ENCODE results near the gene ADORA2A. TPM values are rescaled to one million over a fixed set of nuclear protein-coding genes. Genes with fewer than 3 reads are reported as not detected.

The ADORA2A gene
- polyA plus RNA-seq, 2 of the 4 experiments (the other 2 are of a cell fraction): 0.48 to 1.8 TPM

DNA sequence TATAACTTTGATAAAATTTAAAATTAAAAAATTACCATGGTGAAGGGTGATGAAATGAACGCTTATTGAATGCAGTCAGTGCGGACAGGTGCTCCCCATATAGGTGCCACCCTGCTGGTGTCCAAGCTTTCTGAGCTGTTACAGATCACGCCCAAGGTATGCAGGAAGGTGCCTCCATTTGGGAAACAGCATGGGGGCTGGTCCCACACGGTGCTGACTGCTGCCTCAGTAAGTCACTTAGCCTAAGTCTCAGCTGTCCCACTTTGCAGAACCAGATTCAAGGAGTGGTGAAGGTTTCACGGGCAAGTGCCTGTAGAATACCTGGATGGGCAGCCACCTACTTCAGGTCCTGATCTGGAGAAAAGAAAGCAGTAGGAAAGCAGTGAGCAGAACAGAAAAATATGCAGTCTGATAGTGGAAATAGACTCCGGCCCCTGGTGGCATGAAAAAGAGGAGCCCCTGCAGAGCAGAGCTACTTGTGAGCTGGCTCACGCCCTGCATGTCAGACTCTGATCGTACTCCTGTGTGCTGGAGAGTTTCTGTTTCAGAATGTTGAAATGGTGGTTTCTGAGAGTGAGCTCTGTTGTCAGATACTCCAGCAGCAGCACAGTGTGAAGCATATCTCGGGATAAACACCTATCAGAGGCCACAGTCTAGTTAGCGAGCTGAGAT, 33.2 kb downstream of the ADORA2A start:
- DNase-seq (ENCODE audit: low read depth in 1 of 2, low spot score in 1 of 2): no peak
- Histone ChIP-seq H3K4me2 (no peak overlapping the region), H3K9me3 (no peaks in the 10 kb centered on the region), H3K4me3 (no peak overlapping the region), H3K27ac (no peak overlapping the region), H3K4me1 (no peaks in the 10 kb centered on the region)
- 71% methylated on average over 10 of the region's 10 CpGs for WGBS (ENCODE audit: missing lambda C conversion rate)
- POLR2A ChIA-PET: no interaction called here
- no peak for TF ChIP-seq POLR2A (IDR thresholded peaks at IDR 0.05; ENCODE audit: low read length)
- CTCF ChIA-PET: interaction anchor here (0.8 to 1.7 kb wide), 4 partner anchors 12 to 61 kb away, joined by 3 to 7 read pairs (median 4); no protein-coding TSS in a partner anchor
- no peak for ATAC-seq
- FAIRE-seq: no peak

DNA sequence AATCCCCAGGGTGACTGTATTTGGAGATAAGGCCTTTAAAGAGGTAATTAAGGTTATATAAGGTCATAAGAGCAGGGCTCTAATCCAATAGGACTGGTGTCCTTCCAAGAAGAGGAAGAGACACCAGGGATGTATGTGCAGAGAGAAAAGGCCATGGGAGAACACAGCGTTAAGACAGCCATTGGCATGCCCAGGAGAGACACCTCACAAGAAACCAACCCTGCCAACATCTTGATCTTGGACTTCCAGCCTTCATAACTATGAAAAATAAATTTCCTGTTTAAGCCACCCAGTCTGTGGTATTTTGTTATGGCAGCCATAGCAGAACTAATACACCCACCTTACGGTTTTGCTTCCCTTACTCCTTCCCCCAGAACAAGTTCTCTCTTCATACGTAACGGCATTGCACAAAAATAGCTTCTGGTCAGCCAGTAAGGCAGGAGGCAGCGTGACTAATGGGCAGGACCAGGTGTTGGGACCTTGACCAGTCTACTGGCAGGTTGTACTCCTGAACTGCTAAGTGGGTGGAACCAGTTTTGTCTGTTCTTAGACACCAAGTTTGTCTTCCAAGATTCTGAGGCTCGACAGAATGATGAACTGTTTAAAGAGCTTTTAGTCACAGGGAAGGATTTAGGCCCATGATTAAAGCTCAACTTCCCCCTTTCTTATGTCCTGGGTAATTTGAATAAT, 35.8 kb downstream of the ADORA2A start:
- ATAC-seq: no peak
- ChIA-PET CTCF (no interaction called here), POLR2A (no interaction called here)
- TF ChIP-seq MAZ (IDR thresholded peaks at IDR 0.05; ENCODE audit: borderline replicate concordance, low read depth, low read length) (no peak), RAD21 (conservative IDR thresholded peaks at IDR 0.05 in 1 of 2, IDR thresholded peaks at IDR 0.05 in 1 of 2) (no peak)
- TF ChIP-seq, protein P1, sequence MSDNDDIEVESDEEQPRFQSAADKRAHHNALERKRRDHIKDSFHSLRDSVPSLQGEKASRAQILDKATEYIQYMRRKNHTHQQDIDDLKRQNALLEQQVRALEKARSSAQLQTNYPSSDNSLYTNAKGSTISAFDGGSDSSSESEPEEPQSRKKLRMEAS (IDR thresholded peaks at IDR 0.05): no peak
- TF ChIP-seq, protein P2, sequence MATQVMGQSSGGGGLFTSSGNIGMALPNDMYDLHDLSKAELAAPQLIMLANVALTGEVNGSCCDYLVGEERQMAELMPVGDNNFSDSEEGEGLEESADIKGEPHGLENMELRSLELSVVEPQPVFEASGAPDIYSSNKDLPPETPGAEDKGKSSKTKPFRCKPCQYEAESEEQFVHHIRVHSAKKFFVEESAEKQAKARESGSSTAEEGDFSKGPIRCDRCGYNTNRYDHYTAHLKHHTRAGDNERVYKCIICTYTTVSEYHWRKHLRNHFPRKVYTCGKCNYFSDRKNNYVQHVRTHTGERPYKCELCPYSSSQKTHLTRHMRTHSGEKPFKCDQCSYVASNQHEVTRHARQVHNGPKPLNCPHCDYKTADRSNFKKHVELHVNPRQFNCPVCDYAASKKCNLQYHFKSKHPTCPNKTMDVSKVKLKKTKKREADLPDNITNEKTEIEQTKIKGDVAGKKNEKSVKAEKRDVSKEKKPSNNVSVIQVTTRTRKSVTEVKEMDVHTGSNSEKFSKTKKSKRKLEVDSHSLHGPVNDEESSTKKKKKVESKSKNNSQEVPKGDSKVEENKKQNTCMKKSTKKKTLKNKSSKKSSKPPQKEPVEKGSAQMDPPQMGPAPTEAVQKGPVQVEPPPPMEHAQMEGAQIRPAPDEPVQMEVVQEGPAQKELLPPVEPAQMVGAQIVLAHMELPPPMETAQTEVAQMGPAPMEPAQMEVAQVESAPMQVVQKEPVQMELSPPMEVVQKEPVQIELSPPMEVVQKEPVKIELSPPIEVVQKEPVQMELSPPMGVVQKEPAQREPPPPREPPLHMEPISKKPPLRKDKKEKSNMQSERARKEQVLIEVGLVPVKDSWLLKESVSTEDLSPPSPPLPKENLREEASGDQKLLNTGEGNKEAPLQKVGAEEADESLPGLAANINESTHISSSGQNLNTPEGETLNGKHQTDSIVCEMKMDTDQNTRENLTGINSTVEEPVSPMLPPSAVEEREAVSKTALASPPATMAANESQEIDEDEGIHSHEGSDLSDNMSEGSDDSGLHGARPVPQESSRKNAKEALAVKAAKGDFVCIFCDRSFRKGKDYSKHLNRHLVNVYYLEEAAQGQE (IDR thresholded peaks at IDR 0.05): no peak
- Histone ChIP-seq H3K4me2 (no peak overlapping the region), H3K4me1 (peaks cover 17% of the 10 kb centered on the region), H3K27ac (no peak overlapping the region), H3K4me3 (no peak overlapping the region), H3K9me3 (no peaks in the 10 kb centered on the region)
- no peak for FAIRE-seq
- DNase-seq (ENCODE audit: low read depth in 1 of 2, low spot score in 1 of 2): no peak
- 86% methylated on average over 6 of the region's 6 CpGs for WGBS (ENCODE audit: missing lambda C conversion rate)

DNA sequence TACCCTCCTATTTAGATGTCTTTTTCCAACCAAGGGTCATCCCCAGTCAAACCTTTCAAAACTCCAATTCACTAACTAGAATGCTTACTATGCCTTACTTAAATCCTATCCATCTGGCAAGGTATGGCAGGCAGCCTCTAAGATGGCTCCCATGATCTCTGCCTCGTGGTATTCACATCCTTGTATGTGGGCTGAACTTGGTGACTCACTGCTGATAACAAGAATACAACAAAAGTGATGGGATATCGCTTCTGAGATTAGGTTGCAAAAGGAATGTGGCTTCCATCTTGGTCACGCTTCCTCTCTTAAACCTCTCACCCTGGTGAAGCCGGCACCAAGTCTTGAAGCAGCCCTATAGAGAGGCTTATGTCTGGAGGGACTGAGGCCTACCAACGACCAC, 38.2 kb downstream of the ADORA2A start:
- ATAC-seq (peak in 1 of 2 experiments; percentile 49; a peak in 3 of 6 replicates), FAIRE-seq (no peak), DNase-seq (ENCODE audit: low read depth in 1 of 2, low spot score in 1 of 2) (peak in 1 of 2 experiments; percentile 14)
- H3K4me2 ChIP-seq: no peak overlapping the region
- 68% methylated on average over 5 of the region's 5 CpGs for WGBS (ENCODE audit: missing lambda C conversion rate)
- H3K4me3 ChIP-seq: no peak overlapping the region
- no peak for TF ChIP-seq HEYL (CRISPR knock-in tag; IDR thresholded peaks at IDR 0.05)
- TF ChIP-seq KDM5A (IDR thresholded peaks at IDR 0.05): no peak
- TF ChIP-seq MYC (IDR thresholded peaks at IDR 0.05; ENCODE audit: borderline replicate concordance, low read length): no peak
- TF ChIP-seq, protein P3, sequence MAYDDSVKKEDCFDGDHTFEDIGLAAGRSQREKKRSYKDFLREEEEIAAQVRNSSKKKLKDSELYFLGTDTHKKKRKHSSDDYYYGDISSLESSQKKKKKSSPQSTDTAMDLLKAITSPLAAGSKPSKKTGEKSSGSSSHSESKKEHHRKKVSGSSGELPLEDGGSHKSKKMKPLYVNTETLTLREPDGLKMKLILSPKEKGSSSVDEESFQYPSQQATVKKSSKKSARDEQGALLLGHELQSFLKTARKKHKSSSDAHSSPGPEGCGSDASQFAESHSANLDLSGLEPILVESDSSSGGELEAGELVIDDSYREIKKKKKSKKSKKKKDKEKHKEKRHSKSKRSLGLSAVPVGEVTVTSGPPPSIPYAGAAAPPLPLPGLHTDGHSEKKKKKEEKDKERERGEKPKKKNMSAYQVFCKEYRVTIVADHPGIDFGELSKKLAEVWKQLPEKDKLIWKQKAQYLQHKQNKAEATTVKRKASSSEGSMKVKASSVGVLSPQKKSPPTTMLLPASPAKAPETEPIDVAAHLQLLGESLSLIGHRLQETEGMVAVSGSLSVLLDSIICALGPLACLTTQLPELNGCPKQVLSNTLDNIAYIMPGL (CRISPR knock-in tag; IDR thresholded peaks at IDR 0.05; ENCODE audit: borderline replicate concordance): no peak
- TF ChIP-seq, protein P4, sequence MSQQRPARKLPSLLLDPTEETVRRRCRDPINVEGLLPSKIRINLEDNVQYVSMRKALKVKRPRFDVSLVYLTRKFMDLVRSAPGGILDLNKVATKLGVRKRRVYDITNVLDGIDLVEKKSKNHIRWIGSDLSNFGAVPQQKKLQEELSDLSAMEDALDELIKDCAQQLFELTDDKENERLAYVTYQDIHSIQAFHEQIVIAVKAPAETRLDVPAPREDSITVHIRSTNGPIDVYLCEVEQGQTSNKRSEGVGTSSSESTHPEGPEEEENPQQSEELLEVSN (IDR thresholded peaks at IDR 0.05; ENCODE audit: borderline replicate concordance, low read depth): no peak
- no peak for TF ChIP-seq FOSL2 (IDR thresholded peaks at IDR 0.05)
- no peak for TF ChIP-seq FOSL2 (CRISPR knock-in tag; IDR thresholded peaks at IDR 0.05)
- TF ChIP-seq RARB (CRISPR knock-in tag; IDR thresholded peaks at IDR 0.05): no peak
- TF ChIP-seq TFCP2L1 (CRISPR knock-in tag; IDR thresholded peaks at IDR 0.05): no peak
- TF ChIP-seq CHD2 (IDR thresholded peaks at IDR 0.05; ENCODE audit: low read length, partially characterized antibody): no peak
- TF ChIP-seq TP53 (CRISPR knock-in tag; IDR thresholded peaks at IDR 0.05): no peak
- no peak for TF ChIP-seq CBX8 (IDR thresholded peaks at IDR 0.05)
- TF ChIP-seq FOXS1 (CRISPR knock-in tag; IDR thresholded peaks at IDR 0.05): no peak
- H3K9me3 ChIP-seq: no peaks in the 10 kb centered on the region
- ChIA-PET CTCF (interaction anchor here (1.1 to 1.8 kb wide), 3 partner anchors 38 to 56 kb away, joined by 3 to 5 read pairs (median 4); no protein-coding TSS in a partner anchor), POLR2A (no interaction called here)
- peaks cover 17% of the 10 kb centered on the region for H3K4me1 ChIP-seq
- H3K27ac ChIP-seq: peak overlapping the region in 1 of 2 experiments; percentile 34; a peak in 1 of 6 replicates

Data from A549 (cell line).